ENCODE measurements around the gene SPANXD. TPM values are rescaled to one million over a fixed set of nuclear protein-coding genes. Genes with fewer than 3 reads are reported as not detected.

The SPANXD gene
- total RNA-seq, 2 donors from 2014 or later: not detected

DNA sequence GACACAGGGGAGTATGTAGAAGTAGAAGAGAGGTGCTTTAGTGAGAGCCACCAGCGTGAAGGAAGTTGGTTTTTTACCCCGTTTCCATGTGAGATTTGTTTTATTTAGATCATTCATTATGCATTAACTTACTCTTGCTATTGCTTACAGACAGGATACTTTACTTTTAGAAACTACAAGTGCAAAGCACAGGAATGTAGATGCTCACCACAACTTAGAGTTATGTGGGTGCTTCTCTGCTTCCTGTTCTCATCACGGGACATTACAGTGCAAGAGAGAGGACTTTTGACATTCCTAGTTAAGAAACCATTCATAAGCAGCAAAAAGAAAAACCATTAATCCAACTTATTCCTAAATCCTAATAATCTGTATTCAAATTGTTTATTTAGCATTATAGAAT lies 25.6 kb upstream of the SPANXD start:
- H3K9me3 ChIP-seq: no peaks in the 10 kb centered on the region
- H3K36me3 ChIP-seq (replicated peaks in 1 of 2; ENCODE audit: insufficient read depth in 1 of 2, low read depth in 2 of 2): no peaks in the 10 kb centered on the region
- no peak overlapping the region for H3K4me3 ChIP-seq
- H3K27ac ChIP-seq: no peak overlapping the region
- DNase-seq (no peak), ATAC-seq (no peak)
- WGBS, 2 donors: 53 to 60% methylated on average over 3 of the region's 3 CpGs
- H3K27me3 ChIP-seq: no peaks in the 10 kb centered on the region
- TF ChIP-seq POLR2A (IDR thresholded peaks at IDR 0.05): no peak
- TF ChIP-seq, protein P1, sequence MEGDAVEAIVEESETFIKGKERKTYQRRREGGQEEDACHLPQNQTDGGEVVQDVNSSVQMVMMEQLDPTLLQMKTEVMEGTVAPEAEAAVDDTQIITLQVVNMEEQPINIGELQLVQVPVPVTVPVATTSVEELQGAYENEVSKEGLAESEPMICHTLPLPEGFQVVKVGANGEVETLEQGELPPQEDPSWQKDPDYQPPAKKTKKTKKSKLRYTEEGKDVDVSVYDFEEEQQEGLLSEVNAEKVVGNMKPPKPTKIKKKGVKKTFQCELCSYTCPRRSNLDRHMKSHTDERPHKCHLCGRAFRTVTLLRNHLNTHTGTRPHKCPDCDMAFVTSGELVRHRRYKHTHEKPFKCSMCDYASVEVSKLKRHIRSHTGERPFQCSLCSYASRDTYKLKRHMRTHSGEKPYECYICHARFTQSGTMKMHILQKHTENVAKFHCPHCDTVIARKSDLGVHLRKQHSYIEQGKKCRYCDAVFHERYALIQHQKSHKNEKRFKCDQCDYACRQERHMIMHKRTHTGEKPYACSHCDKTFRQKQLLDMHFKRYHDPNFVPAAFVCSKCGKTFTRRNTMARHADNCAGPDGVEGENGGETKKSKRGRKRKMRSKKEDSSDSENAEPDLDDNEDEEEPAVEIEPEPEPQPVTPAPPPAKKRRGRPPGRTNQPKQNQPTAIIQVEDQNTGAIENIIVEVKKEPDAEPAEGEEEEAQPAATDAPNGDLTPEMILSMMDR (IDR thresholded peaks at IDR 0.05): no peak
- no peaks in the 10 kb centered on the region for H3K4me1 ChIP-seq
- intact Hi-C loops (cut with DNase I): no loop called here

DNA sequence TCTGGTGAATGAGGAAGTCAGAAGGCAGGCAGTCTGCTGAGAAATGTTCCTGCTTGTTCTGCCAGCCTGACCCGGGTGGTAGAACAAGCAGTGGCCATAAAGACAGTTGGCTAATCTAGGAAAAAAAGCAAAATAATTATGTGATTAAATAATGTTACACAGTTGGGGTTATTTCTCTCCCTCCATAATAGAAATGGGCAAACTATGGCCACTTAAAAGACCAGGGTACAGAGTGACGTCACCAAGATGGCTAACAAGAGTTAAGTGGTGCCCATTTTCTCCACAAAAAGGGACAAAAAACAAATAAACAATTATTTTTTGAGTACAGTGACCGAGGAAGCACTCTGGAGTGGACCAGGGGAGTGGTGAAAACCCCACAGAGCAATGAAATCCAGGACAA lies 16.1 kb upstream of the SPANXD start:
- 42 to 59% methylated on average over 3 of the region's 3 CpGs for WGBS, 2 donors
- TF ChIP-seq, protein P1 (IDR thresholded peaks at IDR 0.05): no peak
- TF ChIP-seq POLR2A (IDR thresholded peaks at IDR 0.05): no peak
- H3K27me3 ChIP-seq: no peaks in the 10 kb centered on the region
- DNase-seq (peak in 1 of 4 donors; percentile 8), ATAC-seq (peak; percentile 59)
- intact Hi-C loops (cut with DNase I): no loop called here
- peak overlapping the region in 1 of 4 donors; percentile 25 for H3K27ac ChIP-seq
- no peaks in the 10 kb centered on the region for H3K36me3 ChIP-seq (replicated peaks in 1 of 2; ENCODE audit: insufficient read depth in 1 of 2, low read depth in 2 of 2)
- no peaks in the 10 kb centered on the region for H3K9me3 ChIP-seq
- no peaks in the 10 kb centered on the region for H3K4me1 ChIP-seq
- no peak overlapping the region for H3K4me3 ChIP-seq

DNA sequence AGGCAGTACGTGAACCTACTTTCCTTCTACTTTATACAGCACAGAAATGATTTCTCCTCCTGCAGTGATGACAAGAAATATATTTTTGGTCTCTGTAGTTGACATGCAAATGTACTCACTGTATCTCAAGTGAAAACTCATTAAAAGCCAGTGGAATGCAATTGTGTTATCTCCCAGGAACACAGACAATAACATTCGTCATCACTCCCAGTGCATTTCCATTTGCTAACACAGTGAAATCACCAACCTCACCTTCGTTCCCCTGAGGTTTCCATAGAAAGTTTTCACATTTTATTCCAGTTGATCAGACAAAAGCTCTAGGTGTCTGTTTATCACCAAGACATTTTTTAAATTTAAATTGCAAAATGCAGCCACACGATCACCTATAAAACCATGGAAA lies 2.5 kb upstream of the SPANXD start:
- H3K27ac ChIP-seq: no peak overlapping the region
- intact Hi-C loops (cut with DNase I): no loop called here
- ATAC-seq: no peak
- no peaks in the 10 kb centered on the region for H3K36me3 ChIP-seq (replicated peaks in 1 of 2; ENCODE audit: insufficient read depth in 1 of 2, low read depth in 2 of 2)
- no peaks in the 10 kb centered on the region for H3K4me1 ChIP-seq
- no peaks in the 10 kb centered on the region for H3K27me3 ChIP-seq
- no peak for DNase-seq
- WGBS, 2 donors: 66 to 67% methylated on average over 4 of the region's 4 CpGs
- H3K4me3 ChIP-seq: no peak overlapping the region
- TF ChIP-seq, protein P1 (IDR thresholded peaks at IDR 0.05): no peak
- TF ChIP-seq POLR2A (IDR thresholded peaks at IDR 0.05): no peak
- H3K9me3 ChIP-seq: no peaks in the 10 kb centered on the region

DNA sequence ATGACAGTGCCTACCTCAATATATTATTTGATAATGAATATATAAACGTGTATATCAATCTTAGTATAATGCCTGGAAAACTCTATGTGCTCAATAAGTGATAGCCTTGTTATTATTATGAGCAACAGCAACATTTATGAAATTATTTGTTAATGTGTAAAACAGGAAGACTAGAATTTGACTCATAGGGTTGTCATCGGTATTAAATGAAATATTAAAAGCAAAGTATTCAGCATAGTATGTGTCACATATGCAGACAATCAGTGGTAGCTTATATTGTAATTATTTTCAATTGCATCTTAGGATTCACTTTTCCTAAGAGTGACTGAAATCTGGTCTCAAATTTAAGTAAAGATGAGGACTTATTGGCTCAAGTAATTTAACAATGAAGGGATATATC lies 24.6 kb downstream of the SPANXD start:
- Histone ChIP-seq H3K4me3 (no peak overlapping the region), H3K27ac (no peak overlapping the region), H3K36me3 (replicated peaks in 1 of 2; ENCODE audit: insufficient read depth in 1 of 2, low read depth in 2 of 2) (no peaks in the 10 kb centered on the region), H3K27me3 (no peaks in the 10 kb centered on the region), H3K9me3 (no peaks in the 10 kb centered on the region), H3K4me1 (no peaks in the 10 kb centered on the region)
- ATAC-seq: no peak
- intact Hi-C loops (cut with DNase I): no loop called here
- TF ChIP-seq POLR2A (IDR thresholded peaks at IDR 0.05): no peak
- TF ChIP-seq, protein P1 (IDR thresholded peaks at IDR 0.05): no peak
- DNase-seq: no peak
- 50 to 63% methylated on average over 2 of the region's 2 CpGs for WGBS, 2 donors

DNA sequence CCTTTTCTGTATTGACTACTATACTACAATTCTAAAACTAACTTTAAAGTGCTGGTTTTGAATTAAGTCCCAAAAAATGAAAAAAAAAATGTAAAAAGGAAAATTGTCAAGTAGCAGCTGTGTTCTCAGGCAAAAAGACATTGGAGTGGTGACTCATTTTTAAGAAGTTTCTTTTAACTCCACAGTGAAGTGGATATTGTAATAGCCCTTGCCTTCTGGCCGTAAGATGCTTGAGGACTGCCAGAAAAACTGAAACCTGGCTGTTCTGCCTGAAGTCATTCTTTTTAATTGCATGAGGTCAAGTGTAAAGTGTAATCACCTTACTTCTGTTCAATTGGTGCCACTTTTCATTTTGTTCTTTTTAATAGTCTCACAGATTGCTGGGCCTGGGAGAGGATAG lies 28.9 kb downstream of the SPANXD start:
- Histone ChIP-seq H3K4me1 (no peaks in the 10 kb centered on the region), H3K9me3 (no peaks in the 10 kb centered on the region), H3K36me3 (replicated peaks in 1 of 2; ENCODE audit: insufficient read depth in 1 of 2, low read depth in 2 of 2) (no peaks in the 10 kb centered on the region), H3K27me3 (no peaks in the 10 kb centered on the region), H3K27ac (no peak overlapping the region), H3K4me3 (no peak overlapping the region)
- TF ChIP-seq POLR2A (IDR thresholded peaks at IDR 0.05): no peak
- TF ChIP-seq, protein P1 (IDR thresholded peaks at IDR 0.05): no peak
- DNase-seq (no peak), ATAC-seq (no peak)
- WGBS, 2 donors: 88 to 90% methylated on average over 1 of the region's 1 CpG
- intact Hi-C loops (cut with DNase I): no loop called here

All from body of pancreas (tissue), 4 donors.